Measurements from ENCODE around the gene NR2C1. TPM values are rescaled to one million over a fixed set of nuclear protein-coding genes. Genes with fewer than 3 reads are reported as not detected.
A peak's percentile ranks its signal among the peaks of the same experiment; 100 is the strongest.

The NR2C1 gene
- total and polyA plus RNA-seq, 2 of the 8 experiments (the other 6 are each of a cell fraction or from before 2014, with no cell fraction given), result 22.8 to 48.3 TPM

DNA sequence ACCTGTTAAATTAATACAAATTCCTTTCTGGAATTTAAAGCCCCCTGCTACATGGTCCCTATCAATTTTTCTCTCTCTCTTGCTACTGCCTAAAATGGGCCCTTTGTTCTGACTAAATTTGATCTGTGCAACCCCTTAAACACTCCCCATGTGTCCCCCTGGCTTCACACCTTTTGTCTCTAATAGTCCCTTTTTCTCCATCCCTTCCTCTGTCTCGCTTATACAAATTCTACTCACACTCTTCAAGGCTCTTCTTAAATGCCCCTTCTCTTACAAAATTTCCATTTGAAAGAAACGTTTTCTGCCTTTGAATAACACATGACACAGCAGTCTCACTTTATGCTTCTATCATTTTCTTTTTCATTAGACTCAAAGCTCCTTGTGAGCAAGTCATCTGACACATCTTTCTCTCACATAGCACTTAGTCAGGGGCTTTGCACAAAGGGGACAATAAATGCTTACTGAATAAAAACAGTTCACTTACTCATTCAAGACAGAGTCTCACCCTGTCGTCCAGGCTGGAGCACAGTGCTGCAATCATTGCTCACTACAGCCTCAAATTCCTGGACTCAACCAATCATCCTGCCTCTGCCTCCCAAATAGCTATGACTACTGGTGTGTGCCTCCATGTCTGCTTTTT, 41.5 kb upstream of the NR2C1 start (continued):
- TF ChIP-seq PHF8 (conservative IDR thresholded peaks at IDR 0.05; ENCODE audit: low read depth, low read length), result no peak
- 0 out of 2 replicates have a peak, but pooled peaks have one; percentile 24 for TF ChIP-seq MAX (IDR thresholded peaks at IDR 0.05)
- TF ChIP-seq HDAC6 (IDR thresholded peaks at IDR 0.05; ENCODE audit: low read depth, low read length), result no peak
- TF ChIP-seq SIRT6 (IDR thresholded peaks at IDR 0.05; ENCODE audit: low read length), result no peak
- TF ChIP-seq TEAD4 (IDR thresholded peaks at IDR 0.05; ENCODE audit: low read depth, low read length), result no peak
- no peak for TF ChIP-seq SIN3A (conservative IDR thresholded peaks at IDR 0.05 in 1 of 2, IDR thresholded peaks at IDR 0.05 in 1 of 2; ENCODE audit: low read depth in 1 of 2, low read length in 2 of 2)
- TF ChIP-seq ZNF274 (IDR thresholded peaks at IDR 0.05; ENCODE audit: borderline replicate concordance, extremely low read depth, low read length), result no peak
- no peak for TF ChIP-seq JUND (IDR thresholded peaks at IDR 0.05; ENCODE audit: low read length)
- no peak for TF ChIP-seq SAP30 (IDR thresholded peaks at IDR 0.05; ENCODE audit: insufficient read depth, insufficient replicate concordance, low read length)
- no peak for TF ChIP-seq JUN (IDR thresholded peaks at IDR 0.05; ENCODE audit: low read depth, low read length)
- TF ChIP-seq POU5F1 (IDR thresholded peaks at IDR 0.05; ENCODE audit: low read depth, low read length), result no peak
